ENCODE data around the gene FOXK2. TPM values are rescaled to one million over a fixed set of nuclear protein-coding genes. Genes with fewer than 3 reads are reported as not detected.
A peak's percentile ranks its signal among the peaks of the same experiment; 100 is the strongest.

Gene FOXK2
- total RNA-seq, 4 donors from 2014 or later = 70.7 to 109 (median 85.0) TPM

DNA sequence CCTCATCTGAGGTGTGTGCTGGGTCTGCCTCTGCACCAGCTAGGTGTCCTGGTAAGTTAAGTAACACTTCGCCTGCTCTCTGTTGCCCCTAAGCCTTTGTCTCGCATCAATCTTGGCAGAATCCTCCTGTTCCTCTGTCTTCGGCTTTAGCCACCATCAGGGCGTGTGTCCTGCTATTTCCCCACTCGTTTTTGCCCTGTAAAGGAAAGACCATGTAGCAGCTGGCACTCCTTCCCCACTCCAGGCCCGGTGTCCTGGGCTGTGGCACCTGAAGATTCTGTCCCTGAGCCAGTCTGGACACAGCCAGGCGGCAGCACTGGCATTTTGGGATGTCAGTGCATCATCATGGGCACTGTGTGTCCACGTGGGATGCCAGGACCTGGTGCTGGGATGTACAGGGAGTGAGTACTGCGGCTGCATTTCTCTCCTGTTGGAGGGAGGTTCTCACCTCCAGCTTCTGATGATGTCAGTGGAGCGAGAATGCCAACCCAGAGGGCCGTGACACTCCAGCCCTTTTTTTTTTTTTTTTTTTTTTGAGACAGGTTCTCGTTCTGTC lies 26.2 kb upstream of the FOXK2 start:
- no peak for DNase-seq
- no peaks in the 10 kb centered on the region for H3K27me3 ChIP-seq
- peaks cover 0 to 2% of the 10 kb centered on the region in 2 donors for H3K36me3 ChIP-seq
- H3K4me1 ChIP-seq = peaks cover 16 to 21% of the 10 kb centered on the region in 2 donors
- TF ChIP-seq CTCF (IDR thresholded peaks at IDR 0.05 in 4 of 5, conservative IDR thresholded peaks at IDR 0.05 in 1 of 5) = no peak
- no peak for TF ChIP-seq POLR2A (IDR thresholded peaks at IDR 0.05)
- H3K27ac ChIP-seq = no peak overlapping the region
- no peaks in the 10 kb centered on the region for H3K9me3 ChIP-seq
- in situ Hi-C loops (cut with MboI; ENCODE audit: low sequenced_read_pairs in 4 of 4) = no loop called here
- no peak for ATAC-seq
- intact Hi-C loops (cut with DNase I; ENCODE audit: low total_unique reads) = no loop called here
- no peak overlapping the region for H3K4me3 ChIP-seq

GRCh38 chr17:82494236-82495055 lies 25.1 kb upstream of the FOXK2 start:
- Histone ChIP-seq H3K4me3 (no peak overlapping the region), H3K27me3 (no peaks in the 10 kb centered on the region), H3K4me1 (peaks cover 12 to 18% of the 10 kb centered on the region in 2 donors), H3K36me3 (no peaks in the 10 kb centered on the region), H3K9me3 (no peaks in the 10 kb centered on the region), H3K27ac (peak overlapping the region; percentile 42 to 66 (median 54))
- intact Hi-C loops (cut with DNase I; ENCODE audit: low total_unique reads) = loop anchor here (1.0 kb wide), 1 partner anchor 36 kb away; the partner anchor contains the start of gene NARF
- TF ChIP-seq POLR2A (IDR thresholded peaks at IDR 0.05) (no peak), CTCF (IDR thresholded peaks at IDR 0.05 in 4 of 5, conservative IDR thresholded peaks at IDR 0.05 in 1 of 5) (peak; percentile 64 to 84 (median 76))
- in situ Hi-C loops (cut with MboI; ENCODE audit: low sequenced_read_pairs in 4 of 4) = no loop called here
- ATAC-seq (peak; percentile 51 to 57), DNase-seq (peak; percentile 71 to 81)

GRCh38 chr17:82495844-82496528 lies 23.5 kb upstream of the FOXK2 start:
- H3K4me1 ChIP-seq = peaks cover 12 to 18% of the 10 kb centered on the region in 2 donors
- no peak for DNase-seq
- H3K36me3 ChIP-seq = no peaks in the 10 kb centered on the region
- ATAC-seq = no peak
- H3K27me3 ChIP-seq = no peaks in the 10 kb centered on the region
- no peaks in the 10 kb centered on the region for H3K9me3 ChIP-seq
- in situ Hi-C loops (cut with MboI; ENCODE audit: low sequenced_read_pairs in 4 of 4) (no loop called here), intact Hi-C loops (cut with DNase I; ENCODE audit: low total_unique reads) (loop anchor here (2.0 kb wide), 1 partner anchor 143 kb away; no protein-coding TSS in a partner anchor)
- H3K27ac ChIP-seq = peak overlapping the region; percentile 88 to 92 (median 90)
- peak overlapping the region in 1 of 4 donors; percentile 75 for H3K4me3 ChIP-seq
- TF ChIP-seq POLR2A (IDR thresholded peaks at IDR 0.05) (no peak), CTCF (IDR thresholded peaks at IDR 0.05 in 4 of 5, conservative IDR thresholded peaks at IDR 0.05 in 1 of 5) (no peak)

DNA sequence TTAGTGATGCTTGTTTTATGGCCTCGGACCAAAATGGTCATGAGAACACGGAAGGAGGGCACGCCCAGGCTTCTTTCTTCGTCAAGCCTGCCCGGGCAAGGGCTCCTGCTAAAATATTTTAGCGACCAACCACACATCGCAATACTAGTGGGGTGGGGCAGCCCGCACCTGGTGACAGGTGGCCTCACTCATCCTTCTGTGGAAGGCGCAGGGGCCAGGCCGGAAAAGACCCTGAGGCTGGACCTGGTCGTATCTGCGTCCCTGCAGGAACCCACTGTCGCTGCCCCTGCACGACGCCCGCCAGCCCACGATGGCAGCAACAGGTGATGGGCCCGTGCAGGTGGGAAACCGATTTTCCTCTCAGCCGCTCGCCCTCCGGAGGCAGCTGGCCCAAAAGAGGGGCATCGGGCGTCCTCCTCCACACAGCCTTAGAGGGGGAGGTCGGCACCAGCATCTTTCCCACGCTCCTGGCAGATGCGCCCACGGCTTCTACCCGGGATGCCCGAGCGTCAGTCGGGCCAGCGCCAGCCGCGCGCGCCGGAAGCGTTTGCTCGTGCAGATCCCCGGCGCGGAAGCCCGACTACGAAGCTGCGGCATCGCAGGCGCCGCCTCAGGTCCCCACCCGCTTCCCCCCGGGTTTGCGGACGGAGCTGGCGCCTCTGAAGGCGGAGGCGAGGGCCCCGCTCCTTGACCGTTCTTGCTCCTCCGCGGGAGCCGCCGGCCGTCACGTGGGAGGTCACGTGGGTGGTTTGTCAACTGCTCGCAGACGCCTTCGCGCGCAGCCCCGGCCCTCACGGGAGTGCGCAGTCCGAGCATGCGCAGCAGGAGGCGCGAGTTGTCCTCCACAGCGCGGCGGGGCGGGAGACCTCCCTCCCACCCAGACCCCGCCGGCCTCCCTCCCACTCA lies 22.8 kb upstream of the FOXK2 start:
- in situ Hi-C loops (cut with MboI; ENCODE audit: low sequenced_read_pairs in 4 of 4) = no loop called here
- intact Hi-C loops (cut with DNase I; ENCODE audit: low total_unique reads) = loop anchor here (1.0 to 2.0 kb wide), 4 partner anchors 23 to 142 kb away; partner anchors contain the start of genes FOXK2, HEXD and OGFOD3
- no peaks in the 10 kb centered on the region for H3K36me3 ChIP-seq
- peak overlapping the region; percentile 71 to 77 (median 73) for H3K4me3 ChIP-seq
- H3K27ac ChIP-seq = peak overlapping the region; percentile 88 to 92 (median 90)
- no peaks in the 10 kb centered on the region for H3K27me3 ChIP-seq
- peak; percentile 89 to 96 for TF ChIP-seq POLR2A (IDR thresholded peaks at IDR 0.05)
- TF ChIP-seq CTCF (IDR thresholded peaks at IDR 0.05 in 4 of 5, conservative IDR thresholded peaks at IDR 0.05 in 1 of 5) = no peak
- H3K4me1 ChIP-seq = peaks cover 12 to 18% of the 10 kb centered on the region in 2 donors
- DNase-seq (peak; percentile 96 to 97), ATAC-seq (peak; percentile 88 to 91)
- H3K9me3 ChIP-seq = no peaks in the 10 kb centered on the region

Data from gastrocnemius medialis (tissue), 4 donors.